ENCODE measurements around the gene PRDX3. TPM values are rescaled to one million over a fixed set of nuclear protein-coding genes. Genes with fewer than 3 reads are reported as not detected.

PRDX3 gene
- total RNA-seq, 1 experiment from 2014 or later: 234 TPM

GRCh38 chr10:119125942-119126341 lies 52.7 kb downstream of the PRDX3 start:
- POLR2A ChIA-PET (ENCODE audit: low non-redundant PET): no interaction called here
- no TSS peak for BruUV-seq (replicated peaks)

GRCh38 chr10:119120875-119121274 lies 57.7 kb downstream of the PRDX3 start:
- H3K4me3 ChIP-seq (ENCODE audit: low read depth, low read length, poor library complexity, severe bottlenecking): no peak overlapping the region
- no peaks in the 10 kb centered on the region for H3K9me3 ChIP-seq (ENCODE audit: low read depth, low read length, poor library complexity, severe bottlenecking)
- no peaks in the 10 kb centered on the region for H3K27me3 ChIP-seq (replicated peaks; ENCODE audit: insufficient read depth, low read depth, low read length, poor library complexity)
- peaks cover 33% of the 10 kb centered on the region for H3K36me3 ChIP-seq (ENCODE audit: insufficient read depth, low read length, poor library complexity, severe bottlenecking)
- H3K4me1 ChIP-seq (ENCODE audit: insufficient read depth, low read length, poor library complexity, severe bottlenecking): no peaks in the 10 kb centered on the region
- TF ChIP-seq CTCF (conservative IDR thresholded peaks at IDR 0.05; ENCODE audit: low read depth, low read length) (no peak), EZH2 (IDR thresholded peaks at IDR 0.05; ENCODE audit: borderline replicate concordance, low read depth, low read length, poor library complexity, severe bottlenecking) (no peak)
- CTCF ChIA-PET: no interaction called here
- DNase-seq (ENCODE audit: low spot score): no peak
- POLR2A ChIA-PET (ENCODE audit: low non-redundant PET): no interaction called here
- no TSS peak for BruUV-seq (replicated peaks)
- intact Hi-C loops (cut with micrococcal nuclease; ENCODE audit: unreplicated experiment): no loop called here
- no peak overlapping the region for H3K27ac ChIP-seq (ENCODE audit: low read depth, low read length, poor library complexity, severe bottlenecking)

More at GRCh38 chr10:119125942-119126341, 52.7 kb downstream of the PRDX3 start:
- Histone ChIP-seq H3K4me3 (ENCODE audit: low read depth, low read length, poor library complexity, severe bottlenecking) (no peak overlapping the region), H3K27me3 (replicated peaks; ENCODE audit: insufficient read depth, low read depth, low read length, poor library complexity) (no peaks in the 10 kb centered on the region), H3K4me1 (ENCODE audit: insufficient read depth, low read length, poor library complexity, severe bottlenecking) (no peaks in the 10 kb centered on the region), H3K27ac (ENCODE audit: low read depth, low read length, poor library complexity, severe bottlenecking) (no peak overlapping the region), H3K36me3 (ENCODE audit: insufficient read depth, low read length, poor library complexity, severe bottlenecking) (peaks cover 41% of the 10 kb centered on the region), H3K9me3 (ENCODE audit: low read depth, low read length, poor library complexity, severe bottlenecking) (no peaks in the 10 kb centered on the region)
- intact Hi-C loops (cut with micrococcal nuclease; ENCODE audit: unreplicated experiment): no loop called here
- DNase-seq (ENCODE audit: low spot score): no peak
- TF ChIP-seq CTCF (conservative IDR thresholded peaks at IDR 0.05; ENCODE audit: low read depth, low read length) (no peak), EZH2 (IDR thresholded peaks at IDR 0.05; ENCODE audit: borderline replicate concordance, low read depth, low read length, poor library complexity, severe bottlenecking) (no peak)
- CTCF ChIA-PET: no interaction called here

- DNase-seq (ENCODE audit: low spot score): no peak
- H3K4me3 ChIP-seq (ENCODE audit: low read depth, low read length, poor library complexity, severe bottlenecking): no peak overlapping the region
- intact Hi-C loops (cut with micrococcal nuclease; ENCODE audit: unreplicated experiment): no loop called here
- peaks cover 31% of the 10 kb centered on the region for H3K36me3 ChIP-seq (ENCODE audit: insufficient read depth, low read length, poor library complexity, severe bottlenecking)
- ChIA-PET CTCF (no interaction called here), POLR2A (ENCODE audit: low non-redundant PET) (no interaction called here)
- no peaks in the 10 kb centered on the region for H3K9me3 ChIP-seq (ENCODE audit: low read depth, low read length, poor library complexity, severe bottlenecking)
- no peak for TF ChIP-seq EZH2 (IDR thresholded peaks at IDR 0.05; ENCODE audit: borderline replicate concordance, low read depth, low read length, poor library complexity, severe bottlenecking)
- TF ChIP-seq CTCF (conservative IDR thresholded peaks at IDR 0.05; ENCODE audit: low read depth, low read length): no peak
- BruUV-seq (replicated peaks): no TSS peak
- H3K27me3 ChIP-seq (replicated peaks; ENCODE audit: insufficient read depth, low read depth, low read length, poor library complexity): no peaks in the 10 kb centered on the region
- no peak overlapping the region for H3K27ac ChIP-seq (ENCODE audit: low read depth, low read length, poor library complexity, severe bottlenecking)
- no peaks in the 10 kb centered on the region for H3K4me1 ChIP-seq (ENCODE audit: insufficient read depth, low read length, poor library complexity, severe bottlenecking)
These were observed 58.2 kb downstream of the PRDX3 start for GRCh38 chr10:119120413-119120867.

Measured in A673 (cell line).